GM12801 (cell line): ENCODE data around the gene CNTNAP2.

Experiments used
- TF ChIP-seq, protein P1 (sequence below): IDR thresholded peaks from one replicate; pipeline ENCODE4 v1.5.1; 2011; ENCODE audit warnings: control low read depth; ENCODE audit not compliant: insufficient read length; ENCODE audit errors: extremely low read depth

The CNTNAP2 gene

DNA sequence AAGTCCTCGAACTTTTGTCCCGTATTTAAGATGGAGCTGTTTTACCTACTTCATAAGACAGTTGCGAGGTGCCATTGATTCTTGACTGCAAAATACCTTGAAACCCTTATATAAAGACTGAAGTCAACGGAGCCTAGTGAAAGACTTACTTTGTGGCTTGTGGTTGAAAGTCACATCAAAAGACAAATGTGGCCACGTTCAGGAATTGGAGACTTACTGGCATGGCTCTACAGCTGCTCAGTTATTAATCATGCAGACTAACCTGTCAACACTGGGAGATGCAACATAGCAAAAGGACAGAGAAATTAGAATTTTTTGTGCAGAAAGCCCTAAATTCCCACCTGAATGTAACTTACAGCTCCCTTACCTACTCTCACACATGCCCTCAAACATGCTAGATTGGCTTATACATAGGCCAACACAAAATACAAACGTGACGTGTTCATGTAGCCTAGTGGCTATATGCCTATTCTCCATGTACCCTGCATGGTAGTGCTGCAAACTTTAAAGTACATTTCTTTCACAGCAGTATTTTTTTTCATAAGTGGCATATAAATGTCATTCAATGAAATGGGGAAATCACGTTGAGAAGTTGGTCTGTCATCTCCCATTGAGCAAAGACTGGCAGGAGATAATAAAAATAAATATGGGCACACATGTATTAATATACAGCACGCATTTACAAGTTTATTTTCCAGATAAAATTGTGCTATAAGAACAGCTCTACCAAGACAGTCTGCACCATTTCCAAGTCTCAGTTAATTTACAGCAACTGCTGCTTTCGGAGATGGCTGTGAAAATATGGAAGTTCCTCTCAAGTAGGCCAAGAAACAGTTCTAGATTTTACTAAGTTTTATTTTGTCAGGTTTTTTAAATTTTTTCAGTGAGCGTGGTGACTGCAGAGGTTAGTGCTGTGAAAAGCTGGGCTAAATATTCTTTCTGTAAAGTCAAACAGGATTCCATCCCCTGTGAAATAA lies 2303.5 kb downstream of the CNTNAP2 start:
- TF ChIP-seq, protein P1, sequence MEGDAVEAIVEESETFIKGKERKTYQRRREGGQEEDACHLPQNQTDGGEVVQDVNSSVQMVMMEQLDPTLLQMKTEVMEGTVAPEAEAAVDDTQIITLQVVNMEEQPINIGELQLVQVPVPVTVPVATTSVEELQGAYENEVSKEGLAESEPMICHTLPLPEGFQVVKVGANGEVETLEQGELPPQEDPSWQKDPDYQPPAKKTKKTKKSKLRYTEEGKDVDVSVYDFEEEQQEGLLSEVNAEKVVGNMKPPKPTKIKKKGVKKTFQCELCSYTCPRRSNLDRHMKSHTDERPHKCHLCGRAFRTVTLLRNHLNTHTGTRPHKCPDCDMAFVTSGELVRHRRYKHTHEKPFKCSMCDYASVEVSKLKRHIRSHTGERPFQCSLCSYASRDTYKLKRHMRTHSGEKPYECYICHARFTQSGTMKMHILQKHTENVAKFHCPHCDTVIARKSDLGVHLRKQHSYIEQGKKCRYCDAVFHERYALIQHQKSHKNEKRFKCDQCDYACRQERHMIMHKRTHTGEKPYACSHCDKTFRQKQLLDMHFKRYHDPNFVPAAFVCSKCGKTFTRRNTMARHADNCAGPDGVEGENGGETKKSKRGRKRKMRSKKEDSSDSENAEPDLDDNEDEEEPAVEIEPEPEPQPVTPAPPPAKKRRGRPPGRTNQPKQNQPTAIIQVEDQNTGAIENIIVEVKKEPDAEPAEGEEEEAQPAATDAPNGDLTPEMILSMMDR: no peak

DNA sequence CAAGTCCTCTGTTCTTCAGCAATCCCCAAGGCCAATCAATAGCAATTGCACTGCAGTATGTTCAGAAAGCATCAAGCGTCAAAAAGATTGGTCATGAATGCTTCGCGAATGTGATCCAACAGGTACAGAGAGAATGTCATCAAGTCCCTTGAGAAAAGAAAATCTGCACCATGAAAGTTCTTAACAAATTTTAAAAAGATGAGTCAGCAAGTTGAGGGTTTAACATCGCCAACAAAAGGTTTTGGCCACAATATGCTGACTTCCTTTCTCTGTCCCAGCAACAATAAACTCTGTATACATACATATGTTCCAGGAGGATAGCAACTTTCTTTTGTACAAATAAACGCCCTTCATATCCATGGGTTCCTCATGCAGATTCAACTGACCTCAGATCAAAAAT lies 2305.4 kb downstream of the CNTNAP2 start:
- TF ChIP-seq, protein P1: no peak

DNA sequence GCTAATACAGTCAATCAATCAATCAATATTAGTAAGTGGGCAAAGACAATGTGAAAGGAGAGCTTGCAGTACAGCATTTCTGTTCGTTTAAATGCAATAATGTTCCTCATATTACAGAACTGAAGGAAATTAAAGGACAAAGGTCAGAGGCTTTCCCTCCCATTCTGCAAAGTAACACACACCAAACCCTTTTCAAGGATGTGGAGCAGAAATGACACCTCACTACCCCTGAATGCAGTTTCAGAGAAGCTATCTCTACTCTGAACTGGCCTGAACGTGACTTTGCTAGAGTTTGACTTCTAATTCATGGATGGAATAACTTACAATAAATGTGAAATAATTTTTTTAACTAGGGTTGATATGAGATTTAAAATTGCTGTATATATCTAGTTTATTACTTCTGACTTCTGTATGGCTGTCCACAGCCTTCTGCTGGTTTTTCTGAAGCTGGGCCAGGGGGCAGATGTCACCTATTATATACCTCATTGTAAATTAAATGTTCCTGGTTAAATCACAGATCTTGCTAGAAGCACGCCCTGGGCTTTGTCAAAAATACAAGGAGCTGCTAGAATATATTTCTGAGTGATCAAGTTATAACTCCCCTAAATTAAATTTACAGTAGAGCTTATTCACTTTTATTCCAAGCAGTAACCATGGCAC lies 2317.1 kb downstream of the CNTNAP2 start:
- TF ChIP-seq, protein P1: no peak

DNA sequence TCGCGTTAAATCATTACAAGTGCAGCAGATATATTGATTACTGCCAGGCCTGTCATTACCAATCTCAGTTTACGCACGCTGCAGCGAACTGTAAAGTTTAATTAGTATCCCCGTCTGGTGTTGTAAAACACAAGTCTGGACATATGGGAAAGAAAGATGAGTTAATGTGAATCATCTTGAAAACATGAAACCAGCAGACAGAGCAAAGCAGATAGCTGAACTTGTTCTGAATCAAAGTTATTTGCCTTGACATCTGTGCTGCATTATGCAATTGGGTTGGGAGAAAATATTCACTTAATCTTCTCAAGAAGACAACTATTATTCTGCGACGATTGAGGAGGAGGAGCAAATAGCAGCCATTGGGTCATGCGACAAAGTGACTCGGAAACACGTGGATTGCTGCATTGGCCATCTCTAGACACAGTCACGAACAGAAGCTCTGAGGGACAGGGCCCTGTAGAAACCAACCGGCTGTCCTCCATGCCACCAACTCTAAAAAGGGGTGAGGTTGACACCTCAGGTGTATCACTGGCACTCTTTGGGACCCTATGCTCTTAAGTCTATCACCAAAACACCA lies 2317.7 kb downstream of the CNTNAP2 start:
- TF ChIP-seq, protein P1: no peak

DNA sequence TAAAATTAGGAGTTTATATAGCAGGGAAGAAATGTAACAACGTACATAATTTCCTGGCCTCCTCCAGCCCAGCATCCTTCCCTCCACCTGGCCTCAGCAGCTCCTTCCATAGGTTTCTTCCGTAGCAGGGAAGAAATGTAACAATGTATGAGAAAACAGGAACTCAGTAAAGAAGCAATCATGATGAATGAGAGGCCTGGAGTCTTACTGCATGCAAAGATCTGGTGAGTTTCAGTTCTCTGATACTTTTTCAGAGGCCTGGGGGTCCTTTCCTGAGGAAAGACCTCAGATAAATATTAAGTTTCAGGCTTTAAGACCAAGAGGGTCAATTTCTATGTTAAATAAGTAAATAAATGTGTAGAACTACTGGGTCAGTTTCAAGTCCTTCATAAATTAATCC lies 2318.3 kb downstream of the CNTNAP2 start:
- TF ChIP-seq, protein P1: no peak

DNA sequence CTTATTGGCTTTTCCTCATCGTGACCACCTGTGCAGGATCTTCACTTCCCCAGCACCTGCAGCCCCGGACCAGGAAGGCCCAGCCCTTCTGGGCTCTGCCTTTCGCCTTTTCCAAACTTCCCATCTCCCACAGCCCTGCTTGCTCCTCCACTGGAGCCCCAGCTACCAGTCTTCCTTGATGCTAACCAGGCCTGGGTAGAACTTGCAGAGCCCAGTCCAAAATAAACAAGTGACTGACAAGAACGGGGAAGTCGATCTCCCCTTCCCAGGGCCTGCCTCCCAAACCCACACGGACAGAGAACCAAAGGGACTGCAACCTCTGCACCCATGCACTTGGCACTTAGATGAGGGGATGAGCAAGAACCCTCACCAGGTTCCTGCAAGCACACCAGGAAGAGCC lies 2319.1 kb downstream of the CNTNAP2 start:
- TF ChIP-seq, protein P1: no peak

DNA sequence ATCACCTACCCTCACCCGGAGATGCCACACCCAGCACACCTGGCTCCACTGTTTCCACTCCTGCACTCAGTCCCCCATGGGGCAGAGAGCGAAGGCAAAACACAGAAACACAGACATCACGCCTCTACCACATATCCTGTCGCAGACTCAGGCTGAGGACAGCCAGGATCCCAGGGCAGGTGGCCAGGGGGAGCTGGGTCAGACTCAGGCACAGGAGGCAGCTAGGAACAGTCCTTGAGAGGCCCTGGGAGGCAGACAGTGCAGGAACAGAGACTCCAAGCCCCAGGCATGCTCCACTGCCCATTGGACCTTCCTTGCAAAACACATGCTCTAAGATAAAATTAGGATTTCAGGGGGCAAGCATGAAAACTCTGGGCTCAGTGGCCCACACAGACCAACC lies 2319.5 kb downstream of the CNTNAP2 start:
- TF ChIP-seq, protein P1: no peak
